GM12878 (cell line): Measurements from ENCODE around the gene SEC24C. TPM values are rescaled to one million over a fixed set of nuclear protein-coding genes. Genes with fewer than 3 reads are reported as not detected.
A peak's percentile ranks its signal among the peaks of the same experiment; 100 is the strongest.

Experiments
- ATAC-seq: fragments of 200-7000 bp; cut with Tn5 transposase; 3 replicates; pipeline ENCODE4 v1.9.1; 2020; ENCODE audit warnings: mild to moderate bottlenecking, moderate library complexity
- BruUV-seq: library from RNA; stranded (reverse); fragments of 400-500 nt; replicated peaks from 2 replicates; lab custom pipeline; 2021; lab: Mats Ljungman, UMichigan
- CTCF ChIA-PET: fragments of 300-600 bp; sonication (Branson Sonifier 250); formaldehyde crosslinking; extraction: SDS; loops from one replicate; lab custom pipeline; 2021; ENCODE audit warnings: inconsistent platforms; lab: Yijun Ruan, JAX
- POLR2A ChIA-PET: fragments of 350-600 bp; formaldehyde crosslinking; extraction: SDS; loops from one replicate; lab custom pipeline; 2021; ENCODE audit warnings: inconsistent platforms; lab: Charles Lee
- RAD21 ChIA-PET: fragments of 300-600 bp; sonication (Branson Sonifier 250); formaldehyde crosslinking; loops from one replicate; lab custom pipeline; 2023; ENCODE audit warnings: antibody characterized with exemption; ENCODE audit not compliant: unreplicated experiment; lab: Charles Lee
- SMC1A ChIA-PET: fragments of 300-600 bp; sonication (Branson Sonifier 250); formaldehyde crosslinking; loops from one replicate; lab custom pipeline; 2023; ENCODE audit not compliant: unreplicated experiment, uncharacterized antibody; lab: Charles Lee
- DNase-seq: peaks from one replicate; pipeline ENCODE4 v3.0.0-alpha.2; 2011; ENCODE audit warnings: low read depth, low spot score
- FAIRE-seq: peaks from 3 replicates; lab custom pipeline; 2011; peaks lifted over from hg19 to GRCh38; lab: Jason Lieb, UNC
- H2AFZ ChIP-seq: 2 replicates; pipeline ENCODE4 v1.6.0; 2011; ENCODE audit warnings: low read depth, low read length, control low read depth; ENCODE audit not compliant: control insufficient read depth
- H3K27ac ChIP-seq: 2 replicates; pipeline ENCODE4 v1.5.1; 2011; ENCODE audit warnings: control low read depth; ENCODE audit not compliant: control insufficient read depth, insufficient read depth
- H3K27me3 ChIP-seq, 2 experiments: replicated peaks in 1 of 2; 2 replicates each; pipeline versions ENCODE4 v1.6.0 to v1.6.1; 2011; ENCODE audit warnings: low read length in 1 of 2; ENCODE audit not compliant: control insufficient read depth in 2 of 2, insufficient read depth in 2 of 2
- H3K36me3 ChIP-seq, 2 experiments: 2 replicates each; pipeline ENCODE4 v1.5.1; 2011; ENCODE audit warnings: low read length in 1 of 2; ENCODE audit not compliant: control insufficient read depth in 2 of 2, insufficient read depth in 2 of 2
- H3K4me1 ChIP-seq: 2 replicates; pipeline ENCODE4 v1.6.1; 2011; ENCODE audit warnings: mild to moderate bottlenecking, low read length, moderate library complexity, mixed read lengths; ENCODE audit not compliant: control insufficient read depth, insufficient read depth
- H3K4me2 ChIP-seq: 2 replicates; pipeline ENCODE4 v1.6.0; 2011; ENCODE audit warnings: control low read depth; ENCODE audit not compliant: control insufficient read depth, insufficient read depth
- H3K4me3 ChIP-seq: fragments of 200-600 bp; sonication (generic); 2 replicates; pipeline ENCODE4 v1.5.1; 2016
- H3K79me2 ChIP-seq: 2 replicates; pipeline ENCODE4 v1.6.0; 2011; ENCODE audit warnings: low read length; ENCODE audit not compliant: control insufficient read depth, insufficient read depth
- H3K9ac ChIP-seq: 2 replicates; pipeline ENCODE4 v1.8.0; 2011; ENCODE audit warnings: low read length, control low read depth, mixed read lengths; ENCODE audit not compliant: control insufficient read depth, insufficient read depth
- H3K9me3 ChIP-seq: replicated peaks from 3 replicates; pipeline ENCODE4 v1.5.1; 2011; ENCODE audit warnings: mild to moderate bottlenecking, low read length; ENCODE audit not compliant: control insufficient read depth, insufficient read depth
- H4K20me1 ChIP-seq: 2 replicates; pipeline ENCODE4 v1.6.0; 2011; ENCODE audit not compliant: control insufficient read depth, insufficient read depth
- ATF2 ChIP-seq: IDR thresholded peaks from 2 replicates; pipeline ENCODE4 v1.6.1; 2012; ENCODE audit warnings: low read length, inconsistent platforms
- BCLAF1 ChIP-seq: fragments of 450-650 bp; IDR thresholded peaks from 2 replicates; pipeline ENCODE4 v1.6.1; 2017; ENCODE audit warnings: antibody characterized with exemption, mild to moderate bottlenecking, moderate library complexity
- CBFB ChIP-seq: IDR thresholded peaks from 2 replicates; pipeline ENCODE4 v1.6.1; 2016; ENCODE audit warnings: antibody characterized with exemption, low read depth
- CHD4 ChIP-seq: fragments of 200-600 bp; sonication (generic); IDR thresholded peaks from 2 replicates; pipeline ENCODE4 v1.6.1; 2016; ENCODE audit warnings: mild to moderate bottlenecking
- IKZF1 ChIP-seq: fragments of 450-650 bp; conservative IDR thresholded peaks from 2 replicates; pipeline ENCODE4 v1.6.1; 2017; ENCODE audit warnings: antibody characterized with exemption, mild to moderate bottlenecking
- MYB ChIP-seq: fragments of 150-350 bp; IDR thresholded peaks from 2 replicates; pipeline ENCODE4 v1.6.1; 2014; ENCODE audit warnings: mild to moderate bottlenecking, low read depth, low read length, borderline replicate concordance
- NR2F1 ChIP-seq: fragments of 450-650 bp; conservative IDR thresholded peaks from 2 replicates; pipeline ENCODE4 v1.6.1; 2017; ENCODE audit warnings: mild to moderate bottlenecking
- NRF1 ChIP-seq: conservative IDR thresholded peaks from 2 replicates; pipeline ENCODE4 v1.6.1; 2011; ENCODE audit warnings: mild to moderate bottlenecking, low read depth, low read length, improper control_type of control experiment
- PRDM15 ChIP-seq: fragments of 450-650 bp; formaldehyde crosslinking; IDR thresholded peaks from 2 replicates; pipeline ENCODE4 v1.4.0; 2020; ENCODE audit warnings: mild to moderate bottlenecking, moderate library complexity
- SIN3A ChIP-seq: IDR thresholded peaks from 2 replicates; pipeline ENCODE4 v1.6.1; 2012; ENCODE audit warnings: low read depth, low read length, improper control_type of control experiment
- SREBF1 ChIP-seq: IDR thresholded peaks from 2 replicates; pipeline ENCODE4 v1.6.1; 2012; ENCODE audit warnings: mild to moderate bottlenecking, low read length
- SUZ12 ChIP-seq: fragments of 200-600 bp; sonication (generic); IDR thresholded peaks from one replicate; pipeline ENCODE4 v1.6.1; 2018; ENCODE audit warnings: antibody characterized with exemption, mild to moderate bottlenecking; ENCODE audit not compliant: unreplicated experiment
- TCF3 ChIP-seq: IDR thresholded peaks from 2 replicates; pipeline ENCODE4 v1.6.1; 2012; ENCODE audit warnings: low read depth, mild to moderate bottlenecking, low read length, borderline replicate concordance; ENCODE audit not compliant: insufficient read depth
- WGBS: methylation state at CpG from one replicate; pipeline ENCODE4 v1.1.6; 2016; ENCODE audit warnings: low lambda C conversion rate; ENCODE audit not compliant: insufficient replicate concordance, insufficient coverage; ENCODE audit errors: missing lambda C conversion rate; 5-methylcytosine and 5-hydroxymethylcytosine counted together
- in situ Hi-C: fragments of 300-500 bp; cut with MboI; formaldehyde crosslinking; loops from 9 replicates; pipeline ENCODE4 v1.14.3; 2018; ENCODE audit warnings: mixed read lengths
- intact Hi-C: fragments of 100-400 bp; cut with micrococcal nuclease; formaldehyde crosslinking; loops from one replicate; pipeline ENCODE4 v1.14.2; 2022; ENCODE audit not compliant: unreplicated experiment
- polyA plus RNA-seq, 11 experiments: library from polyadenylated mRNA; depleted of rRNA in 4 of 11; unstranded in 6 of 11; stranded (reverse) in 5 of 11; fragments of >200 nt; fragmentation: Nextera tagmentation in 4 of 11; fragmentation: Illumina TruSeq in 1 of 11; extraction: Ambion mirVana in 4 of 11; extraction: Trizol in 1 of 11; gene quantifications; 1 replicate in 1 of 11; 2 replicates in 10 of 11; pipeline versions ENCODE4 v1.2.1 to v1.2.3, GENCODE V29; 2011 to 2016; ENCODE audit warnings: inconsistent platforms in 2 of 11, missing spikeins in 2 of 11, low read depth in 1 of 11
- total RNA-seq, 4 experiments: library from RNA; depleted of rRNA in 3 of 4; stranded (reverse); fragments of >200 nt in 3 of 4; fragmentation: Illumina TruSeq in 1 of 4; extraction: Trizol in 1 of 4; gene quantifications; 2 replicates each; pipeline versions ENCODE4 v1.2.1 to v1.2.3, GENCODE V29; 2013 to 2021

SEC24C gene
- total and polyA plus RNA-seq, 10 of the 15 experiments (the other 5 are each of a cell fraction or from before 2014, with no cell fraction given): 12.7 to 117 (median 73.8) TPM

GRCh38 chr10:73779018-73779417 is 34.8 kb downstream of the SEC24C start (continued):
- TF ChIP-seq PRDM15 (CRISPR knock-in tag): no peak

- Histone ChIP-seq H2AFZ (no peak overlapping the region), H3K4me3 (peak overlapping the region; percentile 40; the same call in 1 of the 2 replicates), H3K9ac (no peak overlapping the region), H3K9me3 (no peaks in the 10 kb centered on the region), H3K4me1 (peaks cover 5% of the 10 kb centered on the region), H3K4me2 (peak overlapping the region; percentile 90), H3K79me2 (peaks cover 75% of the 10 kb centered on the region), H3K36me3 (peaks cover 2 to 7% of the 10 kb centered on the region in 2 experiments; a peak in 3 of 4 replicates), H4K20me1 (no peaks in the 10 kb centered on the region), H3K27ac (no peak overlapping the region), H3K27me3 (no peaks in the 10 kb centered on the region)
- no peak for DNase-seq
- ChIA-PET POLR2A (interaction anchor here (0.6 to 1.3 kb wide), 4 partner anchors 8 to 913 kb away, joined by 4 to 6 read pairs (median 4); no protein-coding TSS in a partner anchor), SMC1A (interaction anchor here (0.6 to 4.9 kb wide), 8 partner anchors 10 to 129 kb away, joined by 3 to 31 read pairs (median 7); no protein-coding TSS in a partner anchor), RAD21 (interaction anchor here (1.3 to 3.0 kb wide), 4 partner anchors 8 to 24 kb away, joined by 3 to 21 read pairs (median 9); a partner anchor contains a TSS), CTCF (interaction anchor here (0.5 kb wide), 1 partner anchor 27 kb away, joined by 3 read pairs; no protein-coding TSS in a partner anchor)
- TF ChIP-seq CBFB: no peak
- no peak for TF ChIP-seq SUZ12
- no peak for TF ChIP-seq NR2F1
- TF ChIP-seq TCF3: no peak
- no peak for TF ChIP-seq SIN3A
- TF ChIP-seq MYB: no peak
- TF ChIP-seq CHD4: no peak
- TF ChIP-seq NRF1: no peak
- TF ChIP-seq BCLAF1: no peak
- TF ChIP-seq IKZF1: no peak
- no peak for TF ChIP-seq SREBF1
- no peak for TF ChIP-seq ATF2
- intact Hi-C loops: loop anchor here (2.0 to 10.0 kb wide), 2 partner anchors 35 to 125 kb away; partner anchors contain the start of genes SEC24C and SYNPO2L
- no peak for ATAC-seq
- in situ Hi-C loops: no loop called here
- 34% methylated on average over 3 of the region's 3 CpGs for WGBS
- BruUV-seq: no TSS peak
- FAIRE-seq: no peak
Measured at GRCh38 chr10:73779539-73780197, 35.5 kb downstream of the SEC24C start.
